ENCODE results near the gene ATXN3.

The ATXN3 gene

DNA sequence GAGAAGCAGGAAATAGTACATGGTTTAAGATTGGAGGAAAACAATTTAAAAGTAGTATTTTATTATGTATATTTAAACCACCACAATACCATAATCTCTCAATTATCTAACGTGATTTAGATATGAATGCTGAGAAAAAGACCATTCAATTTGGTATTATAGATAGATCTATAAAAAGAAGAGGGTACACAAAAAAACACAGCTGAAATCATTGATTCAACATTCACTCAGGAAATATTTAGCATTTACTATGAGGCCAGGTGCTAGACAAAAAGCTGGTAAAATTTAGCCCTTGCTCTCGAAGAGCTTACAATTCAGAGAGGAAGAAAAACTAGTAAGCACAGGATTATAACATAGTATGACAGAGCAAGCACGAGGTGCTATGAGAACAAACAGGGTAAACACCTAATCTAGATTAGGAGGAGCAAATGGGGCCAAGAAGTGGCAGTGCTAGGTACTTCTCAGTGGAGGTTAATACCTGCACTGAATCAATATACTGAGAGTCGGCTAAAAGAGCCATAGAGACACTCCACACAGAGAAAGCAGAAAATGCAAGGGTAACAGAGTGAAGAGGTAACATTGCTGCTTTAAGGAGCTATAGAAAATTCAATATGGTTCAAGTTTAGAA lies 94.1 kb downstream of the ATXN3 start:
- TF ChIP-seq, protein P1, sequence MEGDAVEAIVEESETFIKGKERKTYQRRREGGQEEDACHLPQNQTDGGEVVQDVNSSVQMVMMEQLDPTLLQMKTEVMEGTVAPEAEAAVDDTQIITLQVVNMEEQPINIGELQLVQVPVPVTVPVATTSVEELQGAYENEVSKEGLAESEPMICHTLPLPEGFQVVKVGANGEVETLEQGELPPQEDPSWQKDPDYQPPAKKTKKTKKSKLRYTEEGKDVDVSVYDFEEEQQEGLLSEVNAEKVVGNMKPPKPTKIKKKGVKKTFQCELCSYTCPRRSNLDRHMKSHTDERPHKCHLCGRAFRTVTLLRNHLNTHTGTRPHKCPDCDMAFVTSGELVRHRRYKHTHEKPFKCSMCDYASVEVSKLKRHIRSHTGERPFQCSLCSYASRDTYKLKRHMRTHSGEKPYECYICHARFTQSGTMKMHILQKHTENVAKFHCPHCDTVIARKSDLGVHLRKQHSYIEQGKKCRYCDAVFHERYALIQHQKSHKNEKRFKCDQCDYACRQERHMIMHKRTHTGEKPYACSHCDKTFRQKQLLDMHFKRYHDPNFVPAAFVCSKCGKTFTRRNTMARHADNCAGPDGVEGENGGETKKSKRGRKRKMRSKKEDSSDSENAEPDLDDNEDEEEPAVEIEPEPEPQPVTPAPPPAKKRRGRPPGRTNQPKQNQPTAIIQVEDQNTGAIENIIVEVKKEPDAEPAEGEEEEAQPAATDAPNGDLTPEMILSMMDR (IDR thresholded peaks at IDR 0.05; ENCODE audit: extremely low read depth, insufficient read depth, missing control alignments) = no peak
- DNase-seq (ENCODE audit: low spot score) = no peak
- in situ Hi-C loops (cut with MboI; ENCODE audit: low pct_unique_long_range_greater_than_20kb, low sequenced_read_pairs, unreplicated experiment) = no loop called here

DNA sequence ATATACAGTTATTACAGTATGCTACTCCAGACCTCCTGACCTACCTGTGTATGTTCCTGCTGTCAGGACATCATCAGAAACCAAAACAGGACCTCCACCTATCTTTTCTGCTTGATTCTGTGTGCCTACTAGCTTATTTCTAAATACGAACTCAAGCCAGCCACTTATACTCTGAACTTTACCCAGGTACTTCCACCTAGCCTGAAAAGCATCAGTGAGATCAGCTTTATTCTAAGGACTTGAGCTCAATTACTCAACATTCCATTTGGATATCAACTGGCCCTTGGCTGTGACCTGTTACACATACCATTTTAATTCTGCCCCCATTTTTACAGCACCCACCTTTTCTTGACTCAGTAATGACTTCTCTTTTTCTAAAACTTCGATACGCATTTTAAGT lies 95.7 kb downstream of the ATXN3 start:
- TF ChIP-seq, protein P1 (IDR thresholded peaks at IDR 0.05; ENCODE audit: extremely low read depth, insufficient read depth, missing control alignments) = no peak
- in situ Hi-C loops (cut with MboI; ENCODE audit: low pct_unique_long_range_greater_than_20kb, low sequenced_read_pairs, unreplicated experiment) = no loop called here
- DNase-seq (ENCODE audit: low spot score) = no peak

DNA sequence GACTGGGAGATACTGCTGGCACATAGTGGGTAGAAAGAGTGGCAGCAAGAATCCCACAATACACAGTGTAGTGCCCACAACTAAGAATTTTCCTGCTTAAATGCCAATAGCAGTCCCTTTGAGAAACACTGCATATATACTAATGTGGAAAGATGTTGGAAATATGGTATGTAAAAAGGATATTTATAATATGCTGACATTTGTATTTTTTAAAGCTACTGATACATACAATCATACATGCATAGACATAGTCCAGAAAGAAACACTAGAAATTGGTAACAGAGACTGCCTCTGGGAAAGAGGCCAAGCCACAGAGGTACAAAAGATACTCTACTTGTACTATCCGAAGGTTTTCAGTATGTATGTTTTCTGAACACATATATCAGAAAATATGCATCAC lies 96.8 kb downstream of the ATXN3 start:
- TF ChIP-seq, protein P1 (IDR thresholded peaks at IDR 0.05; ENCODE audit: extremely low read depth, insufficient read depth, missing control alignments) = no peak
- DNase-seq (ENCODE audit: low spot score) = no peak
- in situ Hi-C loops (cut with MboI; ENCODE audit: low pct_unique_long_range_greater_than_20kb, low sequenced_read_pairs, unreplicated experiment) = no loop called here
